ENCODE data around the gene SMIM31.

DNA sequence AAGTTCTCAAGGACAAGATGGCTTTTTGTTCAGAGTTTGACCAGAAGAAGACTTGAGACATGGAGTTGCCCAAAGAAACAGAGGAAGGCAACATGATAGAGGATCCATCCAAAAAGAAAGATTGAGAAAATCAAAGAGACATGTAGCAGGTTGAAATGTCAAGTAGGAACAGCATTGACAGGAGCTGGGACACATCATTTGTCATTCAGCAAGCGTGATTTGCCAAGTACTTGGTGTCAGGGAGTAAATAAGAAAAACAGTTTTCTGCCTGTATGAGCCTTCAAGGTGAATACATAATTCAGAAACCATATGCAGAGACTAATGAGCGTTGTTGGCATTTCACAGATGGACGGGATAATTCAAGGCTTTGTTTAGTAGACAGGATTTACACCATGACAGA, 11.2 kb downstream of the SMIM31 start:
- no peak for TF ChIP-seq CTCF (IDR thresholded peaks at IDR 0.05)
- no peak for TF ChIP-seq EP300 (IDR thresholded peaks at IDR 0.05)
- no peak for TF ChIP-seq POLR2A (IDR thresholded peaks at IDR 0.05)
